SK-N-SH (cell line): ENCODE measurements around the gene CDK5RAP2. TPM values are rescaled to one million over a fixed set of nuclear protein-coding genes. Genes with fewer than 3 reads are reported as not detected.

ENCODE experiments used
- CTCF ChIA-PET: fragments of 300-600, 350-600 bp; formaldehyde crosslinking; extraction: SDS; loops from one replicate; lab custom pipeline; 2021; lab: Yijun Ruan, JAX
- POLR2A ChIA-PET: fragments of 350-600 bp; sonication (Branson Sonifier 250); formaldehyde crosslinking; extraction: SDS; loops from one replicate; lab custom pipeline; 2020; ENCODE audit warnings: antibody characterized with exemption, inconsistent platforms; lab: Yijun Ruan, JAX
- DNase-seq: peaks from one replicate; pipeline ENCODE4 v3.0.0; 2012
- H2AFZ ChIP-seq: fragments of 200-600 bp; sonication (generic); 2 replicates; pipeline ENCODE4 v1.8.1; 2016; ENCODE audit warnings: antibody characterized with exemption, mild to moderate bottlenecking, low read depth
- H3F3A ChIP-seq: fragments of 200-600 bp; sonication (generic); replicated peaks from 2 replicates; pipeline ENCODE3; 2016; ENCODE audit warnings: antibody characterized with exemption, mild to moderate bottlenecking; ENCODE audit not compliant: insufficient read depth
- H3K27ac ChIP-seq, 2 experiments: fragments of 200-500 bp in 1 of 2; fragments of 200-600 bp in 1 of 2; sonication (Bioruptor generic) in 1 of 2; sonication (generic), shearing (Covaris generic) in 1 of 2; 2 replicates each; pipeline versions ENCODE4 v1.5.1 to v1.6.1; 2014 to 2016; ENCODE audit warnings: low read depth in 2 of 2, inconsistent platforms in 1 of 2, low read length in 1 of 2, mild to moderate bottlenecking in 1 of 2, mixed read lengths in 1 of 2
- H3K27me3 ChIP-seq: fragments of 200-600 bp; sonication (generic), shearing (Covaris generic); 2 replicates; pipeline ENCODE4 v1.6.1; 2016; ENCODE audit warnings: mixed run types; ENCODE audit not compliant: insufficient read depth
- H3K36me3 ChIP-seq, 2 experiments: fragments of 200-500 bp in 1 of 2; fragments of 200-600 bp in 1 of 2; sonication (Bioruptor generic) in 1 of 2; sonication (generic) in 1 of 2; replicated peaks in 1 of 2; 2 replicates each; pipeline versions ENCODE3 to v1.5.1; 2014 to 2016; ENCODE audit warnings: low read length in 1 of 2, mild to moderate bottlenecking in 1 of 2; ENCODE audit not compliant: insufficient read depth in 2 of 2, control insufficient read depth in 1 of 2
- H3K4me1 ChIP-seq, 2 experiments: fragments of 200-500 bp in 1 of 2; fragments of 200-600 bp in 1 of 2; sonication (Bioruptor generic) in 1 of 2; sonication (generic), shearing (Covaris generic) in 1 of 2; 2 replicates each; pipeline versions ENCODE4 v1.5.1 to v1.6.1; 2014 to 2016; ENCODE audit warnings: low read depth in 1 of 2, low read length in 1 of 2, mixed run types in 1 of 2; ENCODE audit not compliant: insufficient read depth in 2 of 2, control insufficient read depth in 1 of 2
- H3K4me2 ChIP-seq: fragments of 200-600 bp; sonication (generic), shearing (Covaris generic); 2 replicates; pipeline ENCODE4 v1.6.1; 2017; ENCODE audit warnings: mixed run types
- H3K4me3 ChIP-seq, 2 experiments: fragments of 200-500 bp in 1 of 2; fragments of 200-600 bp in 1 of 2; sonication (Bioruptor generic) in 1 of 2; sonication (generic), shearing (Covaris generic) in 1 of 2; 2 replicates each; pipeline versions ENCODE4 v1.5.1 to v1.8.1; 2014 to 2016; ENCODE audit warnings: low read depth in 2 of 2, inconsistent platforms in 1 of 2, low read length in 1 of 2, mild to moderate bottlenecking in 1 of 2, mixed read lengths in 1 of 2, moderate library complexity in 1 of 2
- H3K79me2 ChIP-seq: fragments of 200-600 bp; sonication (generic); 2 replicates; pipeline ENCODE4 v1.8.1; 2017; ENCODE audit warnings: mild to moderate bottlenecking; ENCODE audit not compliant: insufficient read depth
- H3K9ac ChIP-seq: fragments of 200-600 bp; sonication (generic); 2 replicates; pipeline ENCODE4 v1.6.1; 2017; ENCODE audit warnings: mixed run types
- H3K9me2 ChIP-seq: fragments of 200-600 bp; sonication (generic); 2 replicates; pipeline ENCODE4 v1.6.1; 2017; ENCODE audit warnings: mixed run types
- H3K9me3 ChIP-seq: fragments of 200-600 bp; sonication (generic); 2 replicates; pipeline ENCODE4 v1.6.1; 2017; ENCODE audit warnings: mixed run types, mild to moderate bottlenecking, moderate library complexity
- H4K20me1 ChIP-seq: fragments of 200-600 bp; sonication (generic); 2 replicates; pipeline ENCODE4 v1.6.1; 2017; ENCODE audit warnings: mild to moderate bottlenecking, mixed run types; ENCODE audit not compliant: insufficient read depth
- ELF1 ChIP-seq: IDR thresholded peaks from 2 replicates; pipeline ENCODE4 v1.4.0; 2012
- FOSL2 ChIP-seq: IDR thresholded peaks from 2 replicates; pipeline ENCODE4 v1.4.0; 2012; ENCODE audit warnings: low read depth, mild to moderate bottlenecking, moderate library complexity, borderline replicate concordance
- FOXM1 ChIP-seq: IDR thresholded peaks from 2 replicates; pipeline ENCODE4 v1.4.0; 2012; ENCODE audit warnings: low read depth, mild to moderate bottlenecking
- GABPA ChIP-seq: IDR thresholded peaks from 2 replicates; pipeline ENCODE4 v1.4.0; 2012; ENCODE audit warnings: low read depth, mild to moderate bottlenecking
- GATA2 ChIP-seq: sonication (generic); formaldehyde crosslinking; IDR thresholded peaks from 2 replicates; pipeline ENCODE4 v1.5.0; 2020; ENCODE audit warnings: mild to moderate bottlenecking, missing genetic modification reagents
- JUND ChIP-seq: IDR thresholded peaks from 2 replicates; pipeline ENCODE4 v1.4.0; 2012
- NFIC ChIP-seq: IDR thresholded peaks from 2 replicates; pipeline ENCODE4 v1.4.0; 2012; ENCODE audit warnings: borderline replicate concordance
- POLR2AphosphoS5 ChIP-seq: IDR thresholded peaks from 2 replicates; pipeline ENCODE4 v1.6.1; 2012; ENCODE audit warnings: low read depth, low read length
- RAD21 ChIP-seq: IDR thresholded peaks from 2 replicates; pipeline ENCODE4 v1.6.1; 2012; ENCODE audit warnings: mild to moderate bottlenecking, low read length
- RCOR1 ChIP-seq: fragments of 150-350 bp; IDR thresholded peaks from 2 replicates; pipeline ENCODE4 v1.6.1; 2017; ENCODE audit warnings: antibody characterized with exemption, low read length
- TAF1 ChIP-seq: IDR thresholded peaks from 2 replicates; pipeline ENCODE4 v1.6.1; 2012; ENCODE audit warnings: low read depth, mild to moderate bottlenecking, low read length, moderate library complexity, borderline replicate concordance
- YY1 ChIP-seq: IDR thresholded peaks from 2 replicates; pipeline ENCODE4 v1.4.0; 2012; ENCODE audit warnings: low read depth, mild to moderate bottlenecking
- WGBS: methylation state at CpG from one replicate; pipeline ENCODE4 v1.1.6; 2017; ENCODE audit warnings: low lambda C conversion rate; 5-methylcytosine and 5-hydroxymethylcytosine counted together
- polyA plus RNA-seq, 3 experiments: library from polyadenylated mRNA; depleted of rRNA; stranded (reverse); fragments of >200 nt; gene quantifications; 2 replicates each; pipeline ENCODE4 v1.2.3, GENCODE V29; 2012
- TF ChIP-seq, protein P1 (sequence below): IDR thresholded peaks from 2 replicates; pipeline ENCODE4 v1.4.0; 2012; ENCODE audit warnings: low read depth
- TF ChIP-seq, protein P2 (sequence below): IDR thresholded peaks from 2 replicates; pipeline ENCODE4; 2012
- TF ChIP-seq, protein P3 (sequence below): fragments of 150-350 bp; IDR thresholded peaks from 2 replicates; pipeline ENCODE4 v1.6.1; 2016; ENCODE audit warnings: mild to moderate bottlenecking, low read depth, low read length
- TF ChIP-seq, protein P4 (sequence below): IDR thresholded peaks from 2 replicates; pipeline ENCODE4 v1.6.1; 2012; ENCODE audit warnings: mild to moderate bottlenecking, low read depth, low read length, moderate library complexity
- TF ChIP-seq, protein P5 (sequence below): fragments of 150-350 bp; IDR thresholded peaks from 2 replicates; pipeline ENCODE4 v1.6.1; 2017; ENCODE audit warnings: antibody characterized with exemption, low read length, low read depth, borderline replicate concordance
- TF ChIP-seq, protein P6 (sequence below): IDR thresholded peaks from 2 replicates; pipeline ENCODE4 v1.4.0; 2012; ENCODE audit warnings: low read depth, borderline replicate concordance

CDK5RAP2 gene
- polyA plus RNA-seq, 1 of the 3 experiments (the other 2 are of a cell fraction) = 20.7 TPM

DNA sequence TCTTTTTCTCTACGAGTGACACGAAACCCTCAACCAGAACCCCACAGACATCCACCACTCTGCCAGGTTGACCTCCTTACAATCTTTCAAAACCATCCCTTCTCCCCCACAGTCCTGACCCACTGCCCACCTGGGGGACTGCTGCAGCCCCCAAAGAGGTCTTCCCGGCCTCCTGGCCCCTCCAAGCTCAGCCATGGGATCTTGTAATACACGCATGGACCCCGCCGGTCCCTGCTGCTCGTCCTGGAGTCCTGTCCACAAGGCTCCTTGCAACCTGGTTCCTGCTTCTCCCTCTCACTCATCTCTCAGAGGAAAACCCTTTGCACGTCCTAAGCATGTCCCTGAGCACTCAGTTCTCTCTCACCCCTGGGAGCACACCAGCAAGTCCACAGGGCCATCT lies 187.3 kb downstream of the CDK5RAP2 start (continued):
- TF ChIP-seq YY1 = no peak
- TF ChIP-seq, protein P1, sequence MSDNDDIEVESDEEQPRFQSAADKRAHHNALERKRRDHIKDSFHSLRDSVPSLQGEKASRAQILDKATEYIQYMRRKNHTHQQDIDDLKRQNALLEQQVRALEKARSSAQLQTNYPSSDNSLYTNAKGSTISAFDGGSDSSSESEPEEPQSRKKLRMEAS = no peak

DNA sequence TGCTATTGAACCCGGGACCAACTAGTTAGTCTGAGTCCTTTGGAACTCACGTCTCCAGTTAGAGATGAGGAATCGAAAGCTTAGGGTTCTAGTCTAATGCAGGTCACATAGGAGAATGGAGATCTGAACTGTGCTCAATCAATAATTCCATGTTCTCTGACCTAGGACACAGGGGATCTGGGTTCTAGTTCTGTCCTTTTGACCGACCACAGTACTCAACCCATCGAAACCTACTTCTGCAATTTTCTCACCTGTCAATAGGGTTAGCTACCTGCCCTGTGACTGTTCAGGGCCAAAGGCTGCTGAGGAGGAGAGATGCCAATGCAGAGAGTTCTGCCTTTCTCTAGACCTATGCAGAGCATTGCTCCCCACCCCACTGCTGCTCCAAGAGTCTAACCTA lies 187.7 kb downstream of the CDK5RAP2 start:
- Histone ChIP-seq H3K4me1 (peaks cover 2 to 13% of the 10 kb centered on the region in 2 experiments), H3K9me3 (no peaks in the 10 kb centered on the region), H4K20me1 (no peaks in the 10 kb centered on the region), H3K4me3 (no peak overlapping the region), H3K4me2 (no peak overlapping the region), H3K79me2 (no peaks in the 10 kb centered on the region), H3K9ac (no peak overlapping the region), H3K27me3 (no peaks in the 10 kb centered on the region), H3K27ac (no peak overlapping the region), H3F3A (peaks cover 6% of the 10 kb centered on the region), H2AFZ (no peak overlapping the region), H3K36me3 (peaks cover 18 to 61% of the 10 kb centered on the region in 2 experiments), H3K9me2 (no peaks in the 10 kb centered on the region)
- CTCF ChIA-PET = no interaction called here
- POLR2A ChIA-PET = no interaction called here
- no peak for DNase-seq
- TF ChIP-seq, protein P2, sequence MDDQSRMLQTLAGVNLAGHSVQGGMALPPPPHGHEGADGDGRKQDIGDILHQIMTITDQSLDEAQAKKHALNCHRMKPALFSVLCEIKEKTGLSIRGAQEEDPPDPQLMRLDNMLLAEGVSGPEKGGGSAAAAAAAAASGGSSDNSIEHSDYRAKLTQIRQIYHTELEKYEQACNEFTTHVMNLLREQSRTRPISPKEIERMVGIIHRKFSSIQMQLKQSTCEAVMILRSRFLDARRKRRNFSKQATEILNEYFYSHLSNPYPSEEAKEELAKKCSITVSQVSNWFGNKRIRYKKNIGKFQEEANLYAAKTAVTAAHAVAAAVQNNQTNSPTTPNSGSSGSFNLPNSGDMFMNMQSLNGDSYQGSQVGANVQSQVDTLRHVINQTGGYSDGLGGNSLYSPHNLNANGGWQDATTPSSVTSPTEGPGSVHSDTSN = no peak
- TF ChIP-seq, protein P3, sequence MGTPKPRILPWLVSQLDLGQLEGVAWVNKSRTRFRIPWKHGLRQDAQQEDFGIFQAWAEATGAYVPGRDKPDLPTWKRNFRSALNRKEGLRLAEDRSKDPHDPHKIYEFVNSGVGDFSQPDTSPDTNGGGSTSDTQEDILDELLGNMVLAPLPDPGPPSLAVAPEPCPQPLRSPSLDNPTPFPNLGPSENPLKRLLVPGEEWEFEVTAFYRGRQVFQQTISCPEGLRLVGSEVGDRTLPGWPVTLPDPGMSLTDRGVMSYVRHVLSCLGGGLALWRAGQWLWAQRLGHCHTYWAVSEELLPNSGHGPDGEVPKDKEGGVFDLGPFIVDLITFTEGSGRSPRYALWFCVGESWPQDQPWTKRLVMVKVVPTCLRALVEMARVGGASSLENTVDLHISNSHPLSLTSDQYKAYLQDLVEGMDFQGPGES = no peak
- no peak for TF ChIP-seq POLR2AphosphoS5
- TF ChIP-seq, protein P4, sequence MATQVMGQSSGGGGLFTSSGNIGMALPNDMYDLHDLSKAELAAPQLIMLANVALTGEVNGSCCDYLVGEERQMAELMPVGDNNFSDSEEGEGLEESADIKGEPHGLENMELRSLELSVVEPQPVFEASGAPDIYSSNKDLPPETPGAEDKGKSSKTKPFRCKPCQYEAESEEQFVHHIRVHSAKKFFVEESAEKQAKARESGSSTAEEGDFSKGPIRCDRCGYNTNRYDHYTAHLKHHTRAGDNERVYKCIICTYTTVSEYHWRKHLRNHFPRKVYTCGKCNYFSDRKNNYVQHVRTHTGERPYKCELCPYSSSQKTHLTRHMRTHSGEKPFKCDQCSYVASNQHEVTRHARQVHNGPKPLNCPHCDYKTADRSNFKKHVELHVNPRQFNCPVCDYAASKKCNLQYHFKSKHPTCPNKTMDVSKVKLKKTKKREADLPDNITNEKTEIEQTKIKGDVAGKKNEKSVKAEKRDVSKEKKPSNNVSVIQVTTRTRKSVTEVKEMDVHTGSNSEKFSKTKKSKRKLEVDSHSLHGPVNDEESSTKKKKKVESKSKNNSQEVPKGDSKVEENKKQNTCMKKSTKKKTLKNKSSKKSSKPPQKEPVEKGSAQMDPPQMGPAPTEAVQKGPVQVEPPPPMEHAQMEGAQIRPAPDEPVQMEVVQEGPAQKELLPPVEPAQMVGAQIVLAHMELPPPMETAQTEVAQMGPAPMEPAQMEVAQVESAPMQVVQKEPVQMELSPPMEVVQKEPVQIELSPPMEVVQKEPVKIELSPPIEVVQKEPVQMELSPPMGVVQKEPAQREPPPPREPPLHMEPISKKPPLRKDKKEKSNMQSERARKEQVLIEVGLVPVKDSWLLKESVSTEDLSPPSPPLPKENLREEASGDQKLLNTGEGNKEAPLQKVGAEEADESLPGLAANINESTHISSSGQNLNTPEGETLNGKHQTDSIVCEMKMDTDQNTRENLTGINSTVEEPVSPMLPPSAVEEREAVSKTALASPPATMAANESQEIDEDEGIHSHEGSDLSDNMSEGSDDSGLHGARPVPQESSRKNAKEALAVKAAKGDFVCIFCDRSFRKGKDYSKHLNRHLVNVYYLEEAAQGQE = no peak
- TF ChIP-seq GABPA = no peak
- TF ChIP-seq GATA2 = no peak
- 97% methylated on average over 5 of the region's 5 CpGs for WGBS

DNA sequence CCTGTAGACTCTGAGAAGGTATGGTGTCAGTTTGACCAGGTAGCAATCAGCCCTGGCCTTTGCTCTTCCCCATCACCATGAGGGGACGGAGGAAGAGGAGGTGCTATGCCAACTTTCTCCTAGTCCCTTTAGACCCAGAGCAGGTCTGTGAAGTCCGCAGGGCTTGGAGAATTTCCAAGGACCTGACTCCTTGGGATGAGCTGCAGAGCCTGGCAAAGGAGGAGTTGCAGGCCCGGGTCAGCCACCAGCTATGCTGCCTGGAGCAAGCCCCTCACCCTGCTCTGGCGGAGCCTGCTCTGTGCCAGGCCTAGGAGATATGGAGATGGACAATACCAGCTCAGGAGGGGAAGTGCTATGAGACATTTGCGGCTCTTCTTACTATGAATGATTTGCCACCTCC lies 188.3 kb downstream of the CDK5RAP2 start:
- H3K4me2 ChIP-seq = no peak overlapping the region
- H3K9ac ChIP-seq = no peak overlapping the region
- peaks cover 6 to 13% of the 10 kb centered on the region in 2 experiments for H3K4me1 ChIP-seq
- H4K20me1 ChIP-seq = no peaks in the 10 kb centered on the region
- no peaks in the 10 kb centered on the region for H3K79me2 ChIP-seq
- no peak overlapping the region for H3K27ac ChIP-seq
- H3K27me3 ChIP-seq = no peaks in the 10 kb centered on the region
- no peak for DNase-seq
- no peak overlapping the region for H3K4me3 ChIP-seq
- no peak overlapping the region for H2AFZ ChIP-seq
- 94% methylated on average over 2 of the region's 5 CpGs for WGBS
- H3F3A ChIP-seq = peaks cover 6% of the 10 kb centered on the region
- H3K36me3 ChIP-seq = peaks cover 17 to 63% of the 10 kb centered on the region in 2 experiments
- H3K9me2 ChIP-seq = no peaks in the 10 kb centered on the region
- CTCF ChIA-PET = no interaction called here
- POLR2A ChIA-PET = no interaction called here
- H3K9me3 ChIP-seq = no peaks in the 10 kb centered on the region
- TF ChIP-seq YY1 (no peak), ELF1 (no peak), JUND (no peak), RAD21 (no peak), FOSL2 (no peak), GATA2 (no peak), NFIC (no peak), FOXM1 (no peak), TAF1 (no peak), RCOR1 (no peak)
- TF ChIP-seq, protein P5, sequence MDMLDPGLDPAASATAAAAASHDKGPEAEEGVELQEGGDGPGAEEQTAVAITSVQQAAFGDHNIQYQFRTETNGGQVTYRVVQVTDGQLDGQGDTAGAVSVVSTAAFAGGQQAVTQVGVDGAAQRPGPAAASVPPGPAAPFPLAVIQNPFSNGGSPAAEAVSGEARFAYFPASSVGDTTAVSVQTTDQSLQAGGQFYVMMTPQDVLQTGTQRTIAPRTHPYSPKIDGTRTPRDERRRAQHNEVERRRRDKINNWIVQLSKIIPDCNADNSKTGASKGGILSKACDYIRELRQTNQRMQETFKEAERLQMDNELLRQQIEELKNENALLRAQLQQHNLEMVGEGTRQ = no peak
- TF ChIP-seq, protein P6, sequence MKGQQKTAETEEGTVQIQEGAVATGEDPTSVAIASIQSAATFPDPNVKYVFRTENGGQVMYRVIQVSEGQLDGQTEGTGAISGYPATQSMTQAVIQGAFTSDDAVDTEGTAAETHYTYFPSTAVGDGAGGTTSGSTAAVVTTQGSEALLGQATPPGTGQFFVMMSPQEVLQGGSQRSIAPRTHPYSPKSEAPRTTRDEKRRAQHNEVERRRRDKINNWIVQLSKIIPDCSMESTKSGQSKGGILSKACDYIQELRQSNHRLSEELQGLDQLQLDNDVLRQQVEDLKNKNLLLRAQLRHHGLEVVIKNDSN = no peak
- TF ChIP-seq, protein P3 = no peak
